SK-N-SH treated with all-trans-retinoic acid at 6 μM for 48 hours (cell line): ENCODE results near the gene PLPP1.

Source experiments
- ATAC-seq: fragments of 200-7000 bp; cut with Tn5 transposase; 3 replicates; pipeline ENCODE4 v1.9.1; 2020; ENCODE audit warnings: mild to moderate bottlenecking, moderate library complexity
- ARNTL ChIP-seq: fragments of 450-650 bp; formaldehyde crosslinking; IDR thresholded peaks from 2 replicates; pipeline ENCODE4 v1.5.0; 2020; ENCODE audit warnings: low read depth, mild to moderate bottlenecking, moderate library complexity, borderline replicate concordance
- BACH2 ChIP-seq: fragments of 250-450 bp; sonication (Bioruptor Pico); IDR thresholded peaks from 2 replicates; pipeline ENCODE4 v1.9.0; 2021; ENCODE audit warnings: mild to moderate bottlenecking, borderline replicate concordance
- CSDC2 ChIP-seq: fragments of 250-450 bp; sonication (Bioruptor Pico); IDR thresholded peaks from 2 replicates; pipeline ENCODE4 v1.5.0; 2020; ENCODE audit warnings: mild to moderate bottlenecking, moderate library complexity
- ESRRG ChIP-seq: fragments of 250-450 bp; sonication (Bioruptor Pico); IDR thresholded peaks from 2 replicates; pipeline ENCODE4 v1.6.1; 2021; ENCODE audit warnings: mild to moderate bottlenecking
- ISL1 ChIP-seq: fragments of 250-450 bp; sonication (Bioruptor Pico); IDR thresholded peaks from 2 replicates; pipeline ENCODE4 v2.1.2; 2022; ENCODE audit warnings: mild to moderate bottlenecking, moderate library complexity
- OSR1 ChIP-seq: fragments of 250-450 bp; sonication (Bioruptor Pico); IDR thresholded peaks from 2 replicates; pipeline ENCODE4 v1.8.0; 2022; ENCODE audit warnings: moderate library complexity, mild to moderate bottlenecking, inconsistent platforms
- PPARA ChIP-seq: fragments of 250-450 bp; sonication (Bioruptor Pico); IDR thresholded peaks from 2 replicates; pipeline ENCODE4 v1.5.0; 2020; ENCODE audit warnings: mild to moderate bottlenecking, borderline replicate concordance
- RARB ChIP-seq: fragments of 250-450 bp; sonication (Bioruptor Pico); IDR thresholded peaks from 2 replicates; pipeline ENCODE4 v1.8.0; 2021; ENCODE audit warnings: mild to moderate bottlenecking, moderate library complexity
- SNAI2 ChIP-seq: fragments of 250-450 bp; sonication (Bioruptor Pico); IDR thresholded peaks from 2 replicates; pipeline ENCODE4 v1.5.0; 2020; ENCODE audit warnings: mild to moderate bottlenecking, moderate library complexity
- TOX ChIP-seq: fragments of 250-450 bp; sonication (Bioruptor Pico); IDR thresholded peaks from 2 replicates; pipeline ENCODE4 v1.8.0; 2021; ENCODE audit warnings: mild to moderate bottlenecking, moderate library complexity, borderline replicate concordance
- ZC3H10 ChIP-seq: fragments of 250-450 bp; sonication (Bioruptor Pico); IDR thresholded peaks from 2 replicates; pipeline ENCODE4 v1.5.1; 2021; ENCODE audit warnings: mild to moderate bottlenecking, moderate library complexity
- ZFP3 ChIP-seq: fragments of 250-450 bp; sonication (Bioruptor Pico); IDR thresholded peaks from 2 replicates; pipeline ENCODE4 v1.5.0; 2020; ENCODE audit warnings: mild to moderate bottlenecking, moderate library complexity
- ZFP30 ChIP-seq: fragments of 450-650 bp; formaldehyde crosslinking; IDR thresholded peaks from 2 replicates; pipeline ENCODE4 v1.5.0; 2022; ENCODE audit warnings: mild to moderate bottlenecking, moderate library complexity
- ZNF565 ChIP-seq: fragments of 450-650 bp; formaldehyde crosslinking; conservative IDR thresholded peaks from 2 replicates; pipeline ENCODE4 v1.5.0; 2020; ENCODE audit warnings: low read depth, mild to moderate bottlenecking, moderate library complexity
- ZNF70 ChIP-seq: fragments of 450-650 bp; formaldehyde crosslinking; IDR thresholded peaks from 2 replicates; pipeline ENCODE4 v1.5.0; 2020; ENCODE audit warnings: mild to moderate bottlenecking, moderate library complexity
- ZNF8 ChIP-seq: fragments of 450-650 bp; formaldehyde crosslinking; IDR thresholded peaks from 2 replicates; pipeline ENCODE4 v1.5.0; 2020; ENCODE audit warnings: mild to moderate bottlenecking, moderate library complexity
- TF ChIP-seq, protein P1 (sequence below): fragments of 250-450 bp; sonication (Bioruptor Pico); IDR thresholded peaks from 2 replicates; pipeline ENCODE4 v1.5.1; 2020; ENCODE audit warnings: low read depth, mild to moderate bottlenecking, moderate library complexity
- TF ChIP-seq, protein P2 (sequence below): fragments of 250-450 bp; sonication (Bioruptor Pico); IDR thresholded peaks from 2 replicates; pipeline ENCODE4 v1.5.0; 2020; ENCODE audit warnings: mild to moderate bottlenecking, moderate library complexity
- TF ChIP-seq, protein P3 (sequence below): fragments of 250-450 bp; sonication (Bioruptor Pico); IDR thresholded peaks from 2 replicates; pipeline ENCODE4 v1.8.0; 2021; ENCODE audit warnings: low read depth, mild to moderate bottlenecking, moderate library complexity, borderline replicate concordance
- TF ChIP-seq, protein P4 (sequence below): fragments of 250-450 bp; sonication (Bioruptor Pico); IDR thresholded peaks from 2 replicates; pipeline ENCODE4 v1.5.1; 2021; ENCODE audit warnings: mild to moderate bottlenecking, moderate library complexity
- TF ChIP-seq, protein P5 (sequence below): fragments of 250-450 bp; sonication (Bioruptor Pico); IDR thresholded peaks from 2 replicates; pipeline ENCODE4 v1.8.0; 2020; ENCODE audit warnings: mild to moderate bottlenecking, moderate library complexity, borderline replicate concordance

PLPP1 gene

DNA sequence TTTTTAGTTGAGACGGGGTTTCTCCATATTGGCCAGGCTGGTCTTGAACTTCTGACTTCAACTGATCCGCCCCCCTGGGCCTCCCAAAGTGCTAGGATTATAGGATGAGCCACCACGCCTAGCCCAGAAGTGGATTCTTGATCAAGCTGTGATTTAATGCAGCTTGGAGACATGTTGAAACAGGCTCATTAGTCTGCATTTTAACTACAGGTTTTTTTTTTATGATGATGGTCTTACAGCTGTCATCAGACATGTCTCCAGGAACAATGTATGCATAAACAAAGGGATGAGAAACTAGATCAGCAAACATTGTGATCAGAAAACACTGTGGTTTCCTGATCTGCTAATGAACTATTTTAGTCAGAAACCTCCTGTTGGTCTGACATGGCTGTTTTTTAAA, 30.0 kb upstream of the PLPP1 start:
- no peak for ATAC-seq
- TF ChIP-seq, protein P1, sequence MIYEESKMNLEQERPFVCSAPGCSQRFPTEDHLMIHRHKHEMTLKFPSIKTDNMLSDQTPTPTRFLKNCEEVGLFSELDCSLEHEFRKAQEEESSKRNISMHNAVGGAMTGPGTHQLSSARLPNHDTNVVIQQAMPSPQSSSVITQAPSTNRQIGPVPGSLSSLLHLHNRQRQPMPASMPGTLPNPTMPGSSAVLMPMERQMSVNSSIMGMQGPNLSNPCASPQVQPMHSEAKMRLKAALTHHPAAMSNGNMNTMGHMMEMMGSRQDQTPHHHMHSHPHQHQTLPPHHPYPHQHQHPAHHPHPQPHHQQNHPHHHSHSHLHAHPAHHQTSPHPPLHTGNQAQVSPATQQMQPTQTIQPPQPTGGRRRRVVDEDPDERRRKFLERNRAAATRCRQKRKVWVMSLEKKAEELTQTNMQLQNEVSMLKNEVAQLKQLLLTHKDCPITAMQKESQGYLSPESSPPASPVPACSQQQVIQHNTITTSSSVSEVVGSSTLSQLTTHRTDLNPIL (CRISPR knock-in tag) = no peak
- TF ChIP-seq, protein P2, sequence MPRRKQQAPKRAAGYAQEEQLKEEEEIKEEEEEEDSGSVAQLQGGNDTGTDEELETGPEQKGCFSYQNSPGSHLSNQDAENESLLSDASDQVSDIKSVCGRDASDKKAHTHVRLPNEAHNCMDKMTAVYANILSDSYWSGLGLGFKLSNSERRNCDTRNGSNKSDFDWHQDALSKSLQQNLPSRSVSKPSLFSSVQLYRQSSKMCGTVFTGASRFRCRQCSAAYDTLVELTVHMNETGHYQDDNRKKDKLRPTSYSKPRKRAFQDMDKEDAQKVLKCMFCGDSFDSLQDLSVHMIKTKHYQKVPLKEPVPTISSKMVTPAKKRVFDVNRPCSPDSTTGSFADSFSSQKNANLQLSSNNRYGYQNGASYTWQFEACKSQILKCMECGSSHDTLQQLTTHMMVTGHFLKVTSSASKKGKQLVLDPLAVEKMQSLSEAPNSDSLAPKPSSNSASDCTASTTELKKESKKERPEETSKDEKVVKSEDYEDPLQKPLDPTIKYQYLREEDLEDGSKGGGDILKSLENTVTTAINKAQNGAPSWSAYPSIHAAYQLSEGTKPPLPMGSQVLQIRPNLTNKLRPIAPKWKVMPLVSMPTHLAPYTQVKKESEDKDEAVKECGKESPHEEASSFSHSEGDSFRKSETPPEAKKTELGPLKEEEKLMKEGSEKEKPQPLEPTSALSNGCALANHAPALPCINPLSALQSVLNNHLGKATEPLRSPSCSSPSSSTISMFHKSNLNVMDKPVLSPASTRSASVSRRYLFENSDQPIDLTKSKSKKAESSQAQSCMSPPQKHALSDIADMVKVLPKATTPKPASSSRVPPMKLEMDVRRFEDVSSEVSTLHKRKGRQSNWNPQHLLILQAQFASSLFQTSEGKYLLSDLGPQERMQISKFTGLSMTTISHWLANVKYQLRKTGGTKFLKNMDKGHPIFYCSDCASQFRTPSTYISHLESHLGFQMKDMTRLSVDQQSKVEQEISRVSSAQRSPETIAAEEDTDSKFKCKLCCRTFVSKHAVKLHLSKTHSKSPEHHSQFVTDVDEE (CRISPR knock-in tag) = no peak
- no peak for TF ChIP-seq ARNTL (CRISPR knock-in tag)
- TF ChIP-seq TOX (CRISPR knock-in tag) = no peak
- TF ChIP-seq ZC3H10 = no peak
- TF ChIP-seq, protein P3, sequence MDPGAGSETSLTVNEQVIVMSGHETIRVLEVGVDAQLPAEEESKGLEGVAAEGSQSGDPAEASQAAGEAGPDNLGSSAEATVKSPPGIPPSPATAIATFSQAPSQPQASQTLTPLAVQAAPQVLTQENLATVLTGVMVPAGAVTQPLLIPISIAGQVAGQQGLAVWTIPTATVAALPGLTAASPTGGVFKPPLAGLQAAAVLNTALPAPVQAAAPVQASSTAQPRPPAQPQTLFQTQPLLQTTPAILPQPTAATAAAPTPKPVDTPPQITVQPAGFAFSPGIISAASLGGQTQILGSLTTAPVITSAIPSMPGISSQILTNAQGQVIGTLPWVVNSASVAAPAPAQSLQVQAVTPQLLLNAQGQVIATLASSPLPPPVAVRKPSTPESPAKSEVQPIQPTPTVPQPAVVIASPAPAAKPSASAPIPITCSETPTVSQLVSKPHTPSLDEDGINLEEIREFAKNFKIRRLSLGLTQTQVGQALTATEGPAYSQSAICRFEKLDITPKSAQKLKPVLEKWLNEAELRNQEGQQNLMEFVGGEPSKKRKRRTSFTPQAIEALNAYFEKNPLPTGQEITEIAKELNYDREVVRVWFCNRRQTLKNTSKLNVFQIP (CRISPR knock-in tag) = no peak
- no peak for TF ChIP-seq SNAI2 (CRISPR knock-in tag)
- no peak for TF ChIP-seq ZNF70 (CRISPR knock-in tag)
- TF ChIP-seq, protein P4, sequence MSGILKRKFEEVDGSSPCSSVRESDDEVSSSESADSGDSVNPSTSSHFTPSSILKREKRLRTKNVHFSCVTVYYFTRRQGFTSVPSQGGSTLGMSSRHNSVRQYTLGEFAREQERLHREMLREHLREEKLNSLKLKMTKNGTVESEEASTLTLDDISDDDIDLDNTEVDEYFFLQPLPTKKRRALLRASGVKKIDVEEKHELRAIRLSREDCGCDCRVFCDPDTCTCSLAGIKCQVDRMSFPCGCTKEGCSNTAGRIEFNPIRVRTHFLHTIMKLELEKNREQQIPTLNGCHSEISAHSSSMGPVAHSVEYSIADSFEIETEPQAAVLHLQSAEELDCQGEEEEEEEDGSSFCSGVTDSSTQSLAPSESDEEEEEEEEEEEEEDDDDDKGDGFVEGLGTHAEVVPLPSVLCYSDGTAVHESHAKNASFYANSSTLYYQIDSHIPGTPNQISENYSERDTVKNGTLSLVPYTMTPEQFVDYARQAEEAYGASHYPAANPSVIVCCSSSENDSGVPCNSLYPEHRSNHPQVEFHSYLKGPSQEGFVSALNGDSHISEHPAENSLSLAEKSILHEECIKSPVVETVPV = no peak
- no peak for TF ChIP-seq PPARA (CRISPR knock-in tag)
- no peak for TF ChIP-seq ZNF8
- TF ChIP-seq ZNF565 (CRISPR knock-in tag) = no peak
- no peak for TF ChIP-seq ESRRG
- TF ChIP-seq ZFP30 (CRISPR knock-in tag) = no peak

DNA sequence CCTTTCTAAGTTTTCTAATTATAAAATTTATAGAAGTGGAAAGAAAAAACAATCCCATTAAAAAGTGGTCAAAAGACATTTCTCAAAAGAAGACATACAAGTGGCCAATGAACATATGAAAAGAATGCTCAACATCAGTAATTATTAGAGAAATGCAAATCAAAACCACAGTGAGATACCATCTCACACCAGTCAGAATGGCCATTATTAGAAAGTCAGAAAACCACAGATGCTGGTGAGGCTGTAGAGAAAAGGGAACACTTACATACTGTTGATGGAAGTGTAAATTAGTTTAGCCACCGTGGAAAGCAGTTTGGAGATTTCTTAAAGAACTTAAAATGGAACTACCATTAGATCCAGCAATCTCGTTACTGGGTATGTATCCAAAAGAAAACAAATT, 23.7 kb upstream of the PLPP1 start:
- TF ChIP-seq ZNF70 (CRISPR knock-in tag) = no peak
- no peak for TF ChIP-seq SNAI2 (CRISPR knock-in tag)
- TF ChIP-seq RARB (CRISPR knock-in tag) = no peak
- no peak for TF ChIP-seq TOX (CRISPR knock-in tag)
- TF ChIP-seq, protein P4 = no peak
- TF ChIP-seq ESRRG = no peak
- no peak for TF ChIP-seq ZC3H10
- no peak for TF ChIP-seq CSDC2 (CRISPR knock-in tag)
- TF ChIP-seq OSR1 (CRISPR knock-in tag) = no peak
- no peak for TF ChIP-seq ARNTL (CRISPR knock-in tag)
- no peak for TF ChIP-seq ZFP30 (CRISPR knock-in tag)
- TF ChIP-seq ISL1 (CRISPR knock-in tag) = no peak
- TF ChIP-seq, protein P1 (CRISPR knock-in tag) = no peak
- ATAC-seq = no peak

DNA sequence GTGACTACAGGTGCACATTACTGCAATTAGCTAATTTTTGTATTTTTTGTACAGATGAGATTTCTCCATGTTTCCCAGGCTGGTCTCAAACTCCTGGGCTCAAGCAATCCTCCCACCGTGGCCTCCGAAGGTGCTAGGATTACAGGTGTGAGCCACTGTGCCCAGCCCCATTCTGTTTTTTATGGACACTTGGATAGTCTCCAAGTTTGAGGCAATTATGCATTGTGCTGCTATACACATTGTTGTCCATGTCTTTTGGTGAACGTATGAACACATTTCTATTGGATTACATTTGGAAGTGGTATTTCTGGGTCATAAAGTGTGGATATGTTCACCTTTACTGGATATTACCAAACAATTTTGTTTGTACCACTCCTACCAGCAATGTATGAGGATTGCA, 22.4 kb upstream of the PLPP1 start:
- TF ChIP-seq, protein P2 (CRISPR knock-in tag) = no peak
- no peak for TF ChIP-seq ESRRG
- TF ChIP-seq TOX (CRISPR knock-in tag) = no peak
- no peak for TF ChIP-seq ARNTL (CRISPR knock-in tag)
- no peak for TF ChIP-seq BACH2 (CRISPR knock-in tag)
- TF ChIP-seq, protein P5, sequence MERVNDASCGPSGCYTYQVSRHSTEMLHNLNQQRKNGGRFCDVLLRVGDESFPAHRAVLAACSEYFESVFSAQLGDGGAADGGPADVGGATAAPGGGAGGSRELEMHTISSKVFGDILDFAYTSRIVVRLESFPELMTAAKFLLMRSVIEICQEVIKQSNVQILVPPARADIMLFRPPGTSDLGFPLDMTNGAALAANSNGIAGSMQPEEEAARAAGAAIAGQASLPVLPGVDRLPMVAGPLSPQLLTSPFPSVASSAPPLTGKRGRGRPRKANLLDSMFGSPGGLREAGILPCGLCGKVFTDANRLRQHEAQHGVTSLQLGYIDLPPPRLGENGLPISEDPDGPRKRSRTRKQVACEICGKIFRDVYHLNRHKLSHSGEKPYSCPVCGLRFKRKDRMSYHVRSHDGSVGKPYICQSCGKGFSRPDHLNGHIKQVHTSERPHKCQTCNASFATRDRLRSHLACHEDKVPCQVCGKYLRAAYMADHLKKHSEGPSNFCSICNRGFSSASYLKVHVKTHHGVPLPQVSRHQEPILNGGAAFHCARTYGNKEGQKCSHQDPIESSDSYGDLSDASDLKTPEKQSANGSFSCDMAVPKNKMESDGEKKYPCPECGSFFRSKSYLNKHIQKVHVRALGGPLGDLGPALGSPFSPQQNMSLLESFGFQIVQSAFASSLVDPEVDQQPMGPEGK (CRISPR knock-in tag) = no peak
- no peak for TF ChIP-seq ZFP3 (CRISPR knock-in tag)
- no peak for TF ChIP-seq OSR1 (CRISPR knock-in tag)
- no peak for TF ChIP-seq ISL1 (CRISPR knock-in tag)
- ATAC-seq = no peak
